ENCODE data around the gene AMT. TPM values are rescaled to one million over a fixed set of nuclear protein-coding genes. Genes with fewer than 3 reads are reported as not detected.

AMT gene
- total RNA-seq, 2 experiments from 2014 or later: 5.3 to 6.0 TPM

GRCh38 chr3:49453621-49454020, 31.3 kb upstream of the AMT start:
- peaks cover 4% of the 10 kb centered on the region for H3K4me1 ChIP-seq (ENCODE audit: insufficient read depth, low read length, poor library complexity, severe bottlenecking)
- no peak overlapping the region for H3K4me3 ChIP-seq (ENCODE audit: low read depth, low read length, poor library complexity, severe bottlenecking)
- no peaks in the 10 kb centered on the region for H3K9me3 ChIP-seq (ENCODE audit: low read length)
- no peak overlapping the region for H2AFZ ChIP-seq (ENCODE audit: low read length)
- intact Hi-C loops (cut with micrococcal nuclease; ENCODE audit: unreplicated experiment): no loop called here
- no peaks in the 10 kb centered on the region for H3K9me2 ChIP-seq (ENCODE audit: insufficient read depth, low read length)
- ChIA-PET CTCF (ENCODE audit: unreplicated experiment) (no interaction called here), POLR2A (interaction anchor here (1.0 to 1.1 kb wide), 2 partner anchors 38 to 84 kb away, joined by 3 to 4 read pairs; no protein-coding TSS in a partner anchor)
- H4K20me1 ChIP-seq (ENCODE audit: insufficient read depth, low read length): no peaks in the 10 kb centered on the region
- no peaks in the 10 kb centered on the region for H3K36me3 ChIP-seq (ENCODE audit: insufficient read depth, low read length)
- H3K79me2 ChIP-seq (ENCODE audit: insufficient read depth, low read depth, low read length): no peaks in the 10 kb centered on the region
- no peak overlapping the region for H3K27ac ChIP-seq (ENCODE audit: low read depth, low read length, poor library complexity, severe bottlenecking)
- no peak overlapping the region for H3K4me2 ChIP-seq (ENCODE audit: low read length)
- no TSS peak for BruUV-seq (replicated peaks)
- TF ChIP-seq EZH2phosphoT487 (IDR thresholded peaks at IDR 0.05; ENCODE audit: borderline replicate concordance, low read depth, low read length) (no peak), CTCF (conservative IDR thresholded peaks at IDR 0.05; ENCODE audit: low read length) (no peak)
- DNase-seq (ENCODE audit: low spot score): no peak

- Histone ChIP-seq H3K9me2 (ENCODE audit: insufficient read depth, low read length) (no peaks in the 10 kb centered on the region), H3K9me3 (ENCODE audit: low read length) (no peaks in the 10 kb centered on the region), H2AFZ (ENCODE audit: low read length) (no peak overlapping the region), H3K27ac (ENCODE audit: low read depth, low read length, poor library complexity, severe bottlenecking) (no peak overlapping the region), H3K4me2 (ENCODE audit: low read length) (no peak overlapping the region), H4K20me1 (ENCODE audit: insufficient read depth, low read length) (no peaks in the 10 kb centered on the region), H3K4me1 (ENCODE audit: insufficient read depth, low read length, poor library complexity, severe bottlenecking) (peaks cover 31% of the 10 kb centered on the region), H3K4me3 (ENCODE audit: low read depth, low read length, poor library complexity, severe bottlenecking) (no peak overlapping the region), H3K79me2 (ENCODE audit: insufficient read depth, low read depth, low read length) (no peaks in the 10 kb centered on the region), H3K36me3 (ENCODE audit: insufficient read depth, low read length) (no peaks in the 10 kb centered on the region)
- TF ChIP-seq EZH2phosphoT487 (IDR thresholded peaks at IDR 0.05; ENCODE audit: borderline replicate concordance, low read depth, low read length) (no peak), CTCF (conservative IDR thresholded peaks at IDR 0.05; ENCODE audit: low read length) (no peak)
- CTCF ChIA-PET (ENCODE audit: unreplicated experiment): interaction anchor here (0.6 kb wide), 1 partner anchor 28 kb away, joined by 3 read pairs; no protein-coding TSS in a partner anchor
- POLR2A ChIA-PET: interaction anchor here (0.6 to 2.3 kb wide), 6 partner anchors 12 to 317 kb away, joined by 3 to 18 read pairs (median 6); partner anchors contain the start of genes NICN1, RHOA and USP4
- BruUV-seq (replicated peaks): no TSS peak
- intact Hi-C loops (cut with micrococcal nuclease; ENCODE audit: unreplicated experiment): no loop called here
- DNase-seq (ENCODE audit: low spot score): no peak
Observed at GRCh38 chr3:49445391-49445790, 23.1 kb upstream of the AMT start.

- DNase-seq (ENCODE audit: low spot score): no peak
- ChIA-PET POLR2A (interaction anchor here (0.7 kb wide), 2 partner anchors 167 to 354 kb away, joined by 3 read pairs; no protein-coding TSS in a partner anchor), CTCF (ENCODE audit: unreplicated experiment) (no interaction called here)
- Histone ChIP-seq H2AFZ (ENCODE audit: low read length) (no peak overlapping the region), H3K9me2 (ENCODE audit: insufficient read depth, low read length) (no peaks in the 10 kb centered on the region), H4K20me1 (ENCODE audit: insufficient read depth, low read length) (no peaks in the 10 kb centered on the region), H3K79me2 (ENCODE audit: insufficient read depth, low read depth, low read length) (no peaks in the 10 kb centered on the region), H3K36me3 (ENCODE audit: insufficient read depth, low read length) (no peaks in the 10 kb centered on the region), H3K9me3 (ENCODE audit: low read length) (no peaks in the 10 kb centered on the region), H3K4me3 (ENCODE audit: low read depth, low read length, poor library complexity, severe bottlenecking) (no peak overlapping the region), H3K4me1 (ENCODE audit: insufficient read depth, low read length, poor library complexity, severe bottlenecking) (peaks cover 6% of the 10 kb centered on the region), H3K27ac (ENCODE audit: low read depth, low read length, poor library complexity, severe bottlenecking) (no peak overlapping the region), H3K4me2 (ENCODE audit: low read length) (no peak overlapping the region)
- intact Hi-C loops (cut with micrococcal nuclease; ENCODE audit: unreplicated experiment): no loop called here
- TF ChIP-seq CTCF (conservative IDR thresholded peaks at IDR 0.05; ENCODE audit: low read length) (no peak), EZH2phosphoT487 (IDR thresholded peaks at IDR 0.05; ENCODE audit: borderline replicate concordance, low read depth, low read length) (no peak)
- BruUV-seq (replicated peaks): no TSS peak
Observed at GRCh38 chr3:49434731-49435130, 12.5 kb upstream of the AMT start.

All from OCI-LY7 (cell line).